GM23248 (cell line): ENCODE data around the gene IRS4.

ENCODE experiments used
- EZH2 ChIP-seq: fragments of 200-600 bp; sonication (generic); IDR thresholded peaks from 2 replicates; pipeline ENCODE4 v1.6.1; 2018; ENCODE audit warnings: antibody characterized with exemption, mild to moderate bottlenecking; ENCODE audit not compliant: insufficient read depth, poor library complexity, severe bottlenecking
- EZH2phosphoT487 ChIP-seq: fragments of 200-600 bp; sonication (generic); IDR thresholded peaks from 2 replicates; pipeline ENCODE4 v1.6.1; 2018; ENCODE audit warnings: antibody characterized with exemption, moderate library complexity, mild to moderate bottlenecking, low read depth; ENCODE audit not compliant: insufficient read depth

DNA sequence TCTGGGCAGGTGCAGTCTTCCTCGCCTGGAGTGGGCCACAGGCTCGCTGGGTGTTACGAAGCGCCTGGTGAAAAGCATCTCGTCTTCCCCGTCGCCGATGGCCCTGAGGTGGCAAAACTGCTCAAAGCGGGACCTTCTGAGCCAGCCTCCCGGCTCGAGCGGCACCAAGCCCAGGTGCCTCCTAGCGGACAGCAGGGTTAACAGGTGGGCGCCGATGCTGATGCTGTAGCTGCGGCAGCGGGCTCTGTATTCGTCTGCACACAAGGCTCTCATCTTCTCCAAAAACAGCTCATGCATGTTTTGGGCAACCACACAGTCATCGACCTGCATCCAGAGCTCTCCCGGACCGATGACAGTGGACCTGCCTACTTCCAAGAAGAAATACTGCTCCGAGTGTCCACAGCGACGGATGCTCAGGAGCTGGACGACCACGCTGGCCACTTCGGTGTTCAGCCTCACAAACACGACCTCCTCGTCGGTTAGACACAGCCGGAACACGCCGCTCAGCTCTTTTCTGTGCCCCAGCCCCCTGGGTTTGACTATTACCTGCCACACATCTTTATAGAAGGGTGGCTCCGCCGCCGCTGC, 1.2 kb downstream of the IRS4 start:
- TF ChIP-seq EZH2phosphoT487 (no peak), EZH2 (no peak)
